Activated naive CD4-positive, alpha-beta T cell treated with anti-CD3 and anti-CD28 coated beads, Interleukin-2, amount 50 U/mL, for 24 hours (primary cell): ENCODE measurements around the gene CREB5.

Experiments used
- H3K27ac Mint-ChIP-seq: one replicate; pipeline ENCODE4 v1.8.0; 2021; ENCODE audit warnings: mild to moderate bottlenecking, mixed read lengths
- H3K27me3 Mint-ChIP-seq: one replicate; pipeline ENCODE4 v1.8.0; 2021; ENCODE audit warnings: mixed read lengths
- H3K36me3 Mint-ChIP-seq: one replicate; pipeline ENCODE4 v1.8.0; 2021; ENCODE audit warnings: mixed read lengths
- H3K4me1 Mint-ChIP-seq: one replicate; pipeline ENCODE4 v1.8.0; 2021; ENCODE audit warnings: mixed read lengths
- H3K4me3 Mint-ChIP-seq: one replicate; pipeline ENCODE4 v1.8.0; 2021; ENCODE audit warnings: mild to moderate bottlenecking, mixed read lengths
- H3K9me3 Mint-ChIP-seq: one replicate; pipeline ENCODE4 v1.8.0; 2021; ENCODE audit warnings: mixed read lengths

CREB5 gene

DNA sequence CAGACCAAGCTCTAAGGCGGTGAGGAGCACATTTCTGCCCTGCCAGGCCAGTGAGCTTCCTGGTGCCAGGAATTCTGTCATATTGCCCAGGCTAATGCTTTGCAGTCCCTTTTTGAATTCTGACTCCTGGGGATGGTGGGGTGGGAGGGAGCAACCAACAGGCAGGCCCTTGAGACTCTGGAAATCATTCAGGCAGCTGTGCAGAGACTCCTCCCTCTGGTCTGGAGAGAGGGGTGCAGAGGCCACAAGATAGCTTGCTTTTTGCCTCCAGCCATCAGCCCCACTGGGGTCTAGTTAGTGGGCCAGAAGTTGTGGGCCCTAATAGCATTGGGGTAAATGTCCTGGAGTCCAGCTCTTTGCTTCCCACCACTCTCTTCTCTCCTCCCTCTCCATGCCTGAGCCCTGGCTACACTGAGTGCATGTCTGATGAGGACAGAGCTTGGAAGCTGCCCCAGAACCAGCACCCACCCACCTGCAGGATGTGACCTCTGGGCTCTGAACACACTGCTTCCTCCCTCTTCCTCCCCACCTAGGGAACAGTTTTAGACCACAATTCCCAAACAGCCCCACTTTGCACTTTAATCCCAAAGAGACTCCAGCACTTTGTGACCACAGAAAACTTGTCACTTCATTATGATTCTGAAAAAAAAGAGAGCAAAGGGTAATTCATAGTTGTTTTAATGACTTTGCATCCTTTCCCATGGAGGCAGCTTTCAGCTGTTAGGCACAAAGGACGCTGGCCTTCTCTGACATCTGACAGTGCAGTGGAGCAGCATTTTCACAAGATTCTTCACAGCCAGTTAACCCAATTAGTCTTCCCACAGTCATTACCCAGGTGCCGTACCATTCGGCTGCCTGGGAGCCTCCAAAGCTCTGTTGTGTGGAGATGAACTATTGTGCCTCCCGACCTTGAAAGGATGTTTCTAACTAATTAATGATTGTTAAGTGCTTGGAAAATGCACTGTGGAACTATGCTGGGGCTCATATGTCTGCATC, 283.3 kb downstream of the CREB5 start:
- peaks cover 2% of the 10 kb centered on the region for H3K27me3 Mint-ChIP-seq
- no peaks in the 10 kb centered on the region for H3K4me1 Mint-ChIP-seq
- no peaks in the 10 kb centered on the region for H3K9me3 Mint-ChIP-seq
- no peak overlapping the region for H3K4me3 Mint-ChIP-seq
- no peaks in the 10 kb centered on the region for H3K36me3 Mint-ChIP-seq
- H3K27ac Mint-ChIP-seq, result no peak overlapping the region

DNA sequence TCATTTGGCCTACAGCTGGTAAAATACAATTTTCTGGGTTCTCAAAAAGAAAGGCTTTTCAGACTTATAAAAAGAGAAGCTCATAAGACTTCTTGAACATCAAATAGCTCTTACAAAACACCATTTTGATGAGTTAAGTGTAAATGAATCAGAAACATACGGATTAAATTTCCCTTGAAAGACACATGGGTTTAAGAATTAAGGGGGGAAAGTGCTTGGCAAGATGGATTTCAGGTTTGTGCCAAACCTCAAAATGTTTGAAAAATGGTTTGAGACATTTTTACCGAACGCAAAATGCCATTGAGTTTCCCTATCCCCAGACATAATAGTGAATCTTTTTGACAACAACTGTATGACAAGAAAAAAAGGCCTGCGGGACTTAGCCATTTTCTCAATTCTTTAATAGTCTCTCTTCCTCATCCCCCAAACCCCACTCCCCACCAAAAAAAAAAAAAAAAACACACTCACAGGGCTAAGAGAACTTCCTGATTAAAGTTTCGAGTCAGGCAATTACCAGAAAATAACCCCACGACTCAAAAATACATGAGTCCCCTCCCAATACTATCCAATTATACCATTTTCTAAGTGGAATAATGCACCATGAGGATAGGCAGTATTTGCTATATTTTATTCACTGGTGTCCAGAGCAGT, 285.7 kb downstream of the CREB5 start:
- no peaks in the 10 kb centered on the region for H3K9me3 Mint-ChIP-seq
- no peaks in the 10 kb centered on the region for H3K36me3 Mint-ChIP-seq
- no peak overlapping the region for H3K4me3 Mint-ChIP-seq
- H3K27ac Mint-ChIP-seq, result no peak overlapping the region
- H3K4me1 Mint-ChIP-seq, result no peaks in the 10 kb centered on the region
- H3K27me3 Mint-ChIP-seq, result peaks cover 2% of the 10 kb centered on the region

DNA sequence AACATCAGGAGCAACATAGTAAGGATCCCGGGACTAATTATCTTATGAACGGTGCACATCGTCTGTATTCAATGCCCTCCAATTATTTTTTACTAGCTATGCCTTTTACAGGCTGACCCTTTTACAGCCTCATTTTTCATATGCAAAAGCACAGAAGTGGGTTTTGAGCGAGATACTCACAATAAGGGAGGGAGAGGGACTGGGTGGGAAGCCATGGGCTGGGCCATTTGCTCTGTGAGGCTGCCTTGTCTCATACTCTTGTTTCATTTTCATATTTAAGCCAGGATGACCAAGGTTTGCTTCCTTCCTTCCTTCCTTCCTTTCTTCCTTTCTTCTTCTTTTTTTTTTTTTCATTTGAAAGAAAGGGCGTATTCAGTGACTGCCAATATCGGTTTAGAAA, 286.5 kb downstream of the CREB5 start:
- no peak overlapping the region for H3K4me3 Mint-ChIP-seq
- no peak overlapping the region for H3K27ac Mint-ChIP-seq

DNA sequence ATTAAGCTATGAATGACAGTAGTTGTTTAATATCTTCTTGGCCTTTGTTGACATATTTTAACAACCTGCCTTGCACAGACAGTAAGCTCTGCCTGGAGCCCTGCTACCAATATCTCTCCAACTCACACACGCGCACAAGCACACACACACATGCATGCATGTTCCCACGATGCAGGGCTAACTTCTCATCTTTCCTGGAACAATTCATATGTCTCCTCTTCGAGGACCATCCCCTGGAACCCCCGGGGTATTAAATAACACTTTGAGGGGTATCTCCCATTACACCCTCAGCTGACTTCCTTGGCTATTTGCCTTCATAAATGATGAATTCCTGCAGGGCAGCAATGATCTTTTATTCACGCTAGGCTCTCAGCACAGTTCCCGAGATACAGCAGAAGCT, 287.8 kb downstream of the CREB5 start:
- H3K27ac Mint-ChIP-seq, result no peak overlapping the region
- peaks cover 4% of the 10 kb centered on the region for H3K27me3 Mint-ChIP-seq
- no peaks in the 10 kb centered on the region for H3K4me1 Mint-ChIP-seq
- H3K9me3 Mint-ChIP-seq, result no peaks in the 10 kb centered on the region
- no peak overlapping the region for H3K4me3 Mint-ChIP-seq
- no peaks in the 10 kb centered on the region for H3K36me3 Mint-ChIP-seq

More for the DNA sequence above, 286.5 kb downstream of the CREB5 start:
- H3K4me1 Mint-ChIP-seq, result no peaks in the 10 kb centered on the region
- no peaks in the 10 kb centered on the region for H3K9me3 Mint-ChIP-seq
- no peaks in the 10 kb centered on the region for H3K36me3 Mint-ChIP-seq
- H3K27me3 Mint-ChIP-seq, result peaks cover 2% of the 10 kb centered on the region

DNA sequence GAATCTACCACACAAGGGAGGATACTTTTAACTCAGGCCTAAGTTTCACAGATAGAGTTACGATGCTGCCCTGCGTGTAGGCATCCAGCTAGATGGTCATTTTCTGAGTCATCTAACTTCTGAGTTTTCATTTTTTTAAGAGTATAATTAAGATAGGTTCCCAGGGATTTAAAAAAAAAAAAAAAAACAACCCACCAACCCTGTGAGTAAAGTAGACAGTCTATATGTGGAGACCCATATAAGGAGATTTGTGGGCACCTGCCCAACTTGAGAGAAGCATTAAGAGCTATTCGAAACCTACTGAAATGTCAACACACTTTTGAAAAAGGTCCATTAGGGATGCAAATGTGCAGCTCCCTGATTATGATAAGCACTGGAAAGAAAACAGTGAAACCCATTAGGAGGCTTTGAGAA, 288.5 kb downstream of the CREB5 start:
- Mint-ChIP-seq H3K27ac (no peak overlapping the region), H3K27me3 (peaks cover 4% of the 10 kb centered on the region), H3K36me3 (no peaks in the 10 kb centered on the region), H3K4me3 (no peak overlapping the region), H3K4me1 (no peaks in the 10 kb centered on the region), H3K9me3 (no peaks in the 10 kb centered on the region)

DNA sequence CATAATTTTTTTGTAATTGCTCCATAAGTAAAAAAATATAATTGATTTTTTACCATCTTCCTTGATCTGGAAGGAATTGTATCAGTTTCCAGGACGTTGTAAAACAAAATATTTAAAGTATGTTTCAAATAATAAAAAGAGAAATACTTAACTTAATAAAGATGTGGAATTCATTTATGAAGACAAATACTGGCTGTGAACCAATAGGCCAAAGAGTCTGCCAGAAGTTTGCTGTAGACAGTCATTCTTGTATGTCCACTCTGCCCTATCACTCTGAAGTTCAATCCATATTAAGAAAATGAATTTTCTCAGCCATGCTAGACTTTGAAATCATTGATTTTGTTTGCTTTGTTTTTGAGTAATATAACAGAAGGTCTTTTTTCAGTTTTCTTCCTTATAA, 289.4 kb downstream of the CREB5 start:
- no peak overlapping the region for H3K27ac Mint-ChIP-seq
- H3K9me3 Mint-ChIP-seq, result no peaks in the 10 kb centered on the region
- peaks cover 5% of the 10 kb centered on the region for H3K27me3 Mint-ChIP-seq
- no peak overlapping the region for H3K4me3 Mint-ChIP-seq
- no peaks in the 10 kb centered on the region for H3K36me3 Mint-ChIP-seq
- H3K4me1 Mint-ChIP-seq, result no peaks in the 10 kb centered on the region

DNA sequence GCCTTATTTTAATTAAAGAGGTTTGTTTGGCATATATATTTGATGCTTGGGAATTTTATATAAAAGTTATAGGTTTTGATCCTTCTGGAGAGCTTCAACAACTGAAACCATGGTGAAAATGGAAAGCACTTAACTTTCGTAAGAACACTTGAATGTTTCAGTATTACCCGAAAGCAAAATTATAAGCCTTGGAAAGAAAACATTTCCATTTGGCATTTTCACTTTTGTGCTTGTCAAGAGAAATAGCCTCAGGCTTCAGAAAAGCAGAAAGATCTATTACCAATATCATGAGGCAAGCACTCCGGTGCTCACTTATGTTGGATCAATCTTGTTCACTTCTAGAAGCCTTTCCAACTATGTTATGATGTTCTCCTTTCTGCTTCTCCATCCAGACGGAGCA, 289.9 kb downstream of the CREB5 start:
- H3K9me3 Mint-ChIP-seq, result no peaks in the 10 kb centered on the region
- no peak overlapping the region for H3K4me3 Mint-ChIP-seq
- H3K27ac Mint-ChIP-seq, result no peak overlapping the region
- H3K4me1 Mint-ChIP-seq, result no peaks in the 10 kb centered on the region
- H3K36me3 Mint-ChIP-seq, result no peaks in the 10 kb centered on the region
- peaks cover 5% of the 10 kb centered on the region for H3K27me3 Mint-ChIP-seq

DNA sequence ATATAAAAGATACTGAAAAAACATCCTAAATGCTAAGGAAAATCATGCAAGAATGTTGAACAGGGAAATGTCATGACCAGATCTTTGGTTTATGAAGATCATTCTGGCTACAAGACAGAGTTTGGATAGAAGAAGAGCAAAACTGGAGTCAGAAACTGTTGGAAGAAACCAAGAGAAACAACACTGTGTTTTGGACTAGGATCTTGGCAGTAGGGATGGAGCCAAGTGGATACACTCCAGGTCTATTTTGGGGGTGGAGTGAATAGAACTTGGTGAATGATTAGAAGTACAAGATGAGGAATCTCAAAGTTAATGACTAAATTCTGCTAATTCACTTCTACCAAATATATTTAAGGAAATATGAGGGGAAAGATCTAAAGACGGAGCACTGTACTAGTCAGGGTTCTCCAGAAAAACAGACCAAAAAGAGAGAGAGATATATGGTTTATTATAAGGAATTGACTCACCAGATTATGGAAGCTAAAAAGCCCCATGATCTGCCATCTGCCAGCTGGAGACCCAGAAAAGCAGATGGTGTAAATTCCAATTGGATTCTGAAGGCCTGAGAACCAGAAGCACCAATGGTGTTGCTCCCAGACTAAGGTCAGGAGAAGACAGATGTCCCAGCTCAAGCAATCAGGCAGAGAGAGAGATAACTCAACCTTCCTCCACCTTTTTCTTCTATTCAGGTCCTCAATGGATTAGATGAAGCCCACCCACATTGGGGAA, 290.9 kb downstream of the CREB5 start:
- Mint-ChIP-seq H3K36me3 (no peaks in the 10 kb centered on the region), H3K9me3 (no peaks in the 10 kb centered on the region), H3K27ac (no peak overlapping the region), H3K27me3 (peaks cover 9% of the 10 kb centered on the region), H3K4me3 (no peak overlapping the region), H3K4me1 (no peaks in the 10 kb centered on the region)

DNA sequence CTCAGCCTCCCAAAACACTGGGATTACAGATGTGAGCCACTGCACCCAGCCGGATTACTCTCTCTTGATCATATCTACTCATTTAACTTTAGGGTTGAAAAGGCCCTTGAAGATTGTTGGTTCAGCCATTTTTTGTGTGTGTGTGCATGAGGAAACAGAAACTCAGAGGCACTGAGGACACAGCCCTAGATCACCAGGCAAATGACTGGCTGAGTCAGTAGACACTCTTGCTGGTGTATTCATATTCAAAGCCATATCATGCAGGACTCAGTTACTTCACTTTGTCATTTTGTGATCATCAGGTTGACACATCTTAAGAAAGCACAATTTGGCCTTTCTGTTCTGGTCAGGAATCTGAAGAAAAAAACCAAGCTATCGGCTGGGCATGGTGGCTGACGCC, 292.4 kb downstream of the CREB5 start:
- Mint-ChIP-seq H3K27me3 (peaks cover 8% of the 10 kb centered on the region), H3K9me3 (no peaks in the 10 kb centered on the region), H3K27ac (no peak overlapping the region), H3K4me1 (no peaks in the 10 kb centered on the region), H3K36me3 (no peaks in the 10 kb centered on the region), H3K4me3 (no peak overlapping the region)

DNA sequence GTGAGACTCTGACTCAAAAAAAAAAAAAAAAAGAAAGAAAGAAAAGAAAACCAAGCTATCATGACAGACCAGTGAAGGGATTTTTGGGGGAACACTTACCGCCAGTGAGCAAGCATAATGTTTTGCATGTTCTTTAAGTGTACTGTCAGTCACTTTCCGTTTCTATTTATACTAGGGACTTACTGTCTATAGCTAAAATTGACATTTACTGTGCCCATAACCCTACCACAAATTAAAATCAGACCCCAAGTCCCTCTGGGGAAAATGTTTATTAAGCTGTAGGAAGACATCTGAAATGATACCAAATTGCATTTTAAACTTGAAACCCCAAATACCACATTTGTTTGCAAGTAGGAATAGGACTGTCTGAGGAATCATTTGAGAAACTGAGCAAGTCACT, 293.0 kb downstream of the CREB5 start:
- no peaks in the 10 kb centered on the region for H3K36me3 Mint-ChIP-seq
- H3K27me3 Mint-ChIP-seq, result peaks cover 7% of the 10 kb centered on the region
- no peak overlapping the region for H3K4me3 Mint-ChIP-seq
- no peaks in the 10 kb centered on the region for H3K4me1 Mint-ChIP-seq
- no peaks in the 10 kb centered on the region for H3K9me3 Mint-ChIP-seq
- H3K27ac Mint-ChIP-seq, result no peak overlapping the region

DNA sequence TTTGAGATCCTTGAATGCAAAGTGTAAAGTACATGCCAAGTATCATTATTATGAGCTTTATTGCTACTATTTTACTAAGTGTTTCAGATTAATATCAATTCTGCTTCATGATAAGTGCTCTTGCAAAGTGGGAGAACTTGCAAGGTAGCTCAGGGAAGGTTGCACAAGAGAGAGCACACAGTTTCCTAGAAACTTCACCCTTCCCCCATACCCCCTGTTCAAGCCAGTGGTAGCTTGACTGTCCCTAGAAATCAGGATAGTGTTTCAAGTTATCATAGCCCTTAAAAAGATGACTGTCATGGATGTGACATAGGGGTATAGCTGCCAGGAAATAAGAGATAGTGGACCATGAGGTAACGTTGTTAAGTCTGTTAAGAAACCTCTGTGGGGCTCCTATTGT, 294.3 kb downstream of the CREB5 start:
- H3K4me1 Mint-ChIP-seq, result no peaks in the 10 kb centered on the region
- no peaks in the 10 kb centered on the region for H3K9me3 Mint-ChIP-seq
- H3K27me3 Mint-ChIP-seq, result peaks cover 7% of the 10 kb centered on the region
- H3K27ac Mint-ChIP-seq, result no peak overlapping the region
- H3K36me3 Mint-ChIP-seq, result no peaks in the 10 kb centered on the region
- no peak overlapping the region for H3K4me3 Mint-ChIP-seq

DNA sequence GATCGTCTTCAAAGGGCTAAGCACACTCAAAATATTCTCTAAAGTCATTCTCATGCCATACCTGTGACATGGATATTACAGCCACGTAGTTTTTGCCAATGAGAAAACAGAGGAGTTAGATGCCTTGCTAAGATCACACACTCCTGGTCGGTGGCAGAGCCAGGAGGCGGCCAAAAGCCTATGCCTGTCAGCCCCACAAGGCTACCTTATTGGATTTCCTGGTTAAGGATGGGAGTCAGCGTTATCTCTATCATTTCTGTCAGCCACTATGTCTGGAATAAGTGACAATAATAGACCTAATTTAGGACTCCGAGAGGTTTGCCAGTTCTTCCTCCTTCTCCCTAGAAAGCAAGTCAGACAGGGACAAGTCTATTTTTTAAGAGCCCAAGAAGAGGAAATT, 295.0 kb downstream of the CREB5 start:
- no peak overlapping the region for H3K4me3 Mint-ChIP-seq
- H3K36me3 Mint-ChIP-seq, result no peaks in the 10 kb centered on the region
- no peaks in the 10 kb centered on the region for H3K9me3 Mint-ChIP-seq
- no peaks in the 10 kb centered on the region for H3K4me1 Mint-ChIP-seq
- peaks cover 7% of the 10 kb centered on the region for H3K27me3 Mint-ChIP-seq
- H3K27ac Mint-ChIP-seq, result no peak overlapping the region

DNA sequence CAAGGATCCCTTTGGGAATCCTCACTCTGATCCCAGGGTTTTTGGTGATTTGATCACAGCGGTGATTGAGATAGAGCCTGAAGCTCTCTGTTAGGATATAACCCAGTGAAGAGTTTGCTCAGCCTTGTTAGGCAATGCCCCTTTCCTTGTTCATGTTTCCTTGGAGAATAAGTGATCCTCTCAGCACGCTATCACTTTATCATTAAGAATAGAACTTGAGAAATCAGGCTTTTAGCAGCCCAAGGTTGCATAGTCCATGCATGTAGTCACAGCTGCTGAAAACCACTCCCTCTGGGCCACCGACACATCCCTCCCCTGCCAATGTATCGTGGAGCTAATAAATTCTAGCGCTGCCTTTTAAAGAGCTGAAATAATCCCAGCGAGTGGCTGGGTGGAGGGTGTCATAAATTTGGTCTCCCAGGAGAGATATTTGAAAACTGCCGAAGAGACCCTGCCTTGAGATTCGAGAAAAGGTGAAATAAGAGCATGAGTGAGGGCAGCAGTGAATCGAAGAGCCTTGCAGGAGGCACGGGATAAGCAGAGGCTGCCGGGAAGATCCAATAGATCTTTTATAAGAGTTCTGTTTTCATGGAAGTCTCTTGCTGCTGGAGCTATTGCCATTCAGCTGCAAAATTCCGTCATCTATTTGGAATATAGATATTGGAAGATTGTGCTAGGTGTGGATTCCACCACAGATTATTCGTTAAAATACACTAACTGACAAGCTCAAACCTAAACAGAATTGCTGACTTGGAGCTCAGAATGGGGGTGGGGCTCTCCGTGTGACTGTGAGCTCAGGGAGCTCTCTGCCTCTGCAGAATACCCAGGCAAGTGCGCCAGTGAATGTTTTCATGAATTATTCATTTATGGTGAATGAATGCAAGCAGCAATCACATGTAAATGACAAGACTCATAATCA, 296.0 kb downstream of the CREB5 start:
- peaks cover 7% of the 10 kb centered on the region for H3K27me3 Mint-ChIP-seq
- H3K27ac Mint-ChIP-seq, result no peak overlapping the region
- H3K4me1 Mint-ChIP-seq, result no peaks in the 10 kb centered on the region
- H3K4me3 Mint-ChIP-seq, result no peak overlapping the region
- H3K36me3 Mint-ChIP-seq, result no peaks in the 10 kb centered on the region
- H3K9me3 Mint-ChIP-seq, result no peaks in the 10 kb centered on the region

DNA sequence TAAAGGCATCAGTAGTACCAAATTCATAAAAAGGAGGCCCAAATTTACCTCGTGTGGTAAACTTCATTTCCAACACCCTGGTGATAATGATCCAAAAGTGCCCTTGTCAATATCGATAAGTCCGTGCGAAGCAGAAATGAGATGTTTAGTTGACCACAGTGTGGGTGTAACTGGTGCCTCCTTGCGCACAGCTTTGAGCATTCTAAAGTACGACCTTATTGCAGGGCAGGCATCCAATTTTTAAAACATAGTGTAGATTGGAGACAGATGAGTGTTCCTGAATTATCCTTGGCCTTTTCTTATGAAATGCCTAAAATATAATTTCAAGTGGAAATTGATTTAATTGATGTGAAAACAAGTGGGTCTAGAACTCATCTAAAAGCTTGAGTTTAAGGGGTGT, 297.4 kb downstream of the CREB5 start:
- peaks cover 5% of the 10 kb centered on the region for H3K27me3 Mint-ChIP-seq
- H3K27ac Mint-ChIP-seq, result no peak overlapping the region
- H3K4me3 Mint-ChIP-seq, result no peak overlapping the region
- no peaks in the 10 kb centered on the region for H3K9me3 Mint-ChIP-seq
- H3K4me1 Mint-ChIP-seq, result no peaks in the 10 kb centered on the region
- no peaks in the 10 kb centered on the region for H3K36me3 Mint-ChIP-seq

DNA sequence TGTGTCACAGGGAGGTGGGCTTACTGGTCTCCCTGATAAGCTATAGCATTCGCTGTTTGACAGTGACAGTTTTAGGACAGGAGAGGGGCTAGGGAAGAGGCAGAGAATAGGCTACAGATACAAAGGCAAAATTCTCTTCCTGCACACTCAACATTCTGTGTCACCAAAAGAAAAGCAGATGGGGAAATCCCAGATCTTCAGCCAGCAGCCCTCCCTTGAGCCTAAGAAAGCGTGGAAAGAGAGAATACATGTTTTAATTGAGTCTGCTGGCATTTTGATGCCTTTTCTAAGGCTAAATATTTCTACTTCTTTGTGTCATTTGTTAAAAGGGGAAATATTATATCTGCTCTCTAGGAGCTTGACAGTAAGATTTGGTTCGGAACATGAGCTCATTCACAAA, 298.8 kb downstream of the CREB5 start:
- Mint-ChIP-seq H3K36me3 (no peaks in the 10 kb centered on the region), H3K27me3 (peaks cover 5% of the 10 kb centered on the region), H3K4me1 (no peaks in the 10 kb centered on the region), H3K9me3 (no peaks in the 10 kb centered on the region), H3K4me3 (no peak overlapping the region), H3K27ac (no peak overlapping the region)
